SKM-1 treated with dmso at 0.1 percent for 144 hours (cell line): ENCODE results near the gene APLNR.

Experiments used
- DNase-seq: peaks from one replicate; lab custom pipeline; 2025; ENCODE audit not compliant: unreplicated experiment; lab: John Stamatoyannopoulos, UW

APLNR gene

DNA sequence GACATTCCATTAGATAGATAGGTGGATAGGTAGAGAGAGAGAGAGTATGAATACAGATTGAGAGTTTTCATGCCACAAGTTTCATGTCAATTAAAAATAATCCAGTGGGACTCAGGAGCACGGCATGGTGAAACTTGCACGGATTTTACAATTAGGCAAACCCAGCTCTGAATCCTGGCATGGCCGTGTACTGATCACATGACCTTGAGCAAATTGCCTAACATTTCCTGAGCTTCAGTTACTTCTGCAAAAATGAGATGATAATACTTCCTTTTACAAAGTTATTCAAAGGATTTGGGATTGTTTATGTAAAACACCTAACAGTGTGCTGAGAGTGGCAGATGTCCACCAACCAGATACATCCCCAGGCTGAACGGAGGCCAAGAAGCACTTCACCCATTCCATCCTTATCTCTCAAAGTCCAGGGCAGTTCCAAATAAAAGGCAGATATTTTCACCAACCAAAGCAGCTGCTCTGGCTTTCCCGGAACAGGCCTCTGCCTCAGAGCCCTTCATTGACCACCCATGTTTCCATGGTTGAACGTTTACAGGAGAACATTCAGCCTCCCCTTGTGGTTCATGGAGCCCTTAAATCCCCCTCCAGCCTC is 17.9 kb downstream of the APLNR start:
- peak; percentile 22 for DNase-seq

DNA sequence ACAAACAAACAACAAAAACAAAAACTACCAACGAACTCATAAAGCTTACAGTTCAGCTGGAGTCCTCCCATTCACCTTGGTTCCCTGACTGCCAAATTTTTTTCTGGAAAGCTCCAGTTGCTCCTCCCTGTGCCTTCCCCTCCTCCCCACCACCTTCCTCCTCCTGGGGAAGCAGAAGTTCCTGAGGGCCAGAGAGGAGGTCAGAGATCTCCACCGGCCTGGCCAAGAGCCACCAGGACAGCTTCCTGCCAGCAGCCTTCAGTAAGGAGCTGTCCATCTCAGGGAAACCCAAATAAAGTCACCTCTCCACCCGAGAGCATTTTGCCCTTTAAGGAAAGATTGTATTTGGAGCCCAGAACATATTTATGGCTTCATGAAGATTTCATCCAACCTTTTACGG is 20.0 kb downstream of the APLNR start:
- DNase-seq: no peak

DNA sequence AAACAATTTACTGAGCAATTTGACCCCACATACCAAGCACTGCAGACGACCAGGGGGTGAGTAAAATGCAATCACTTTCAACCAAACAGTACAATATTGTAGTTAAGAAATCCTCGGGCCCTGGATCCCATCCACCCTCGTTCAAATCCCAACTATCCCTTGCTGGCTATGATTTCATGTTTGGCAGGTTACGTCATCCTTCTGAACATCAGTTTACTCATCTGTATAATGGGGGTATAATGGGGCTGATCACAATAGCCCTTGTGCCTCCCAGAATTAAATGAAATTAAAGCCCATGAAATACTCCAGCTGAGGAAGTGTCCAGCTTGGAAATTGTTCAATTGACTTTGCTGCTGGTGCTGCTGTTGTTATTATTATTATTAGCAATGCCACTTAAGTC is 20.6 kb downstream of the APLNR start:
- DNase-seq: no peak

DNA sequence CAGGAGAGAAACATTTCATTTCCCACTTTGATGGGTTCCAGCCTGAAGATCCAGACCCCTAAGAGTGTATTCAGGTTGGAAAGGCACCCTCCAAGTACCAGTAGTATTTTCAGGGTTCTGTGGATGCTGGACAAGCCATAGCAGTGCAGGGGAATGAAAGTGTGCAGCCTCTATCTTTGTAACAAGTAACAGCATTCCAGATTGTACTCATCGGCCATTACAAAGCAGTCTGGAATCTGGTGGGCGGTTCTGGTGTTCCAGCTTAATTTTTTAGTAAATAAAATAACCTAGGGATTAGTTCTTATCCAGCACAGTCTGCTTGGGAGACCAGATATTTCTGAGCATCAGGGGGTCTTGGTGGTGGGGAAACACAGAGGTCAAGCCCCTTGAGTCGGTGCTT is 22.6 kb downstream of the APLNR start:
- DNase-seq: no peak

DNA sequence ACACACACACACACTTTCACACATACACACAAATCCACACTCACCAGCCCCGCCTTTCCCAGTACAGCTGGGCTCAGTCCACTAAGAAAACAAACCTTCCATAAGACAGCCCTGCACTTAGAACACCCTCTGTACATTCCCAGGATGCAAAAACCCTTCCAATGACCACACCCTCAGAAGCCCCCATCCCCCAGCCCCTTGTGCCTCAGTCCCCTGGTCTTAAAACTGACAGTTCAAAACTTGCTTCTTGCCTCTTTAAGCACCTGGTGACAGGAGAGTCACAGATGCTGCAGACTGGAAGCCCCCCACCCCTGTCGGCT is 23.0 kb downstream of the APLNR start:
- DNase-seq: no peak

DNA sequence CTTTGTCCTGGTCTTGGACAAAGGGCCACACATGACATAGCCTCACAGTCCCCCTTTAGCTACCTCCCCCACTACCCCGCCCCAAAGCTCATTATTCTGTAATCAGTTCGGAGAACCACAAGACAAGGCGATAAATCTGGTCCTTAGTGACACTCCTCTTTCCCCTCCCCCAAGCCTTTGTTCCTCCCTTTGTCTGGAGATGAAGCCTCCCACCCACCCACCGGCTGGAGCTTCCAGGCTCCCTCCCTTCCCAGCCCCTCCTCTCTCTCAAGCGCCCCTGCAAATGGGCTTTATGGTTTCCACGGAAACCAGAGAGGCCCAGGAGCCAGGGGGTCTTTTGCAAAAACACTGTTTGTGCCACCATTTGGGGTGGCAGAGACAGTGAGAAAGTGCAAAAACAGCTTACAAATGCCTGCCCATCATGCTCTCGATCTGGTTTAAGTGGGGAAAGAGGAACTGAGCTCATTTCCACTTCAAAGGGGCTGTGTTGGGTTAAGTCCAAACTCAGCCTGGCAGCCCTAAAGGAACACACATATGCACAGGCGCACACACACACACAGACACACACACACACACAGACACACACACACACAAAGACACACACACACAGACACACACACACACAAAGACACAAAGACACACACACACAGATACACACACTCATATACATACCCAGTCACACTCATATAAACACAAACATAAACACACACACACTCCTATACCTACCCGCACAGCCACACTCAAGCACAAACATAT is 23.5 kb downstream of the APLNR start:
- no peak for DNase-seq

DNA sequence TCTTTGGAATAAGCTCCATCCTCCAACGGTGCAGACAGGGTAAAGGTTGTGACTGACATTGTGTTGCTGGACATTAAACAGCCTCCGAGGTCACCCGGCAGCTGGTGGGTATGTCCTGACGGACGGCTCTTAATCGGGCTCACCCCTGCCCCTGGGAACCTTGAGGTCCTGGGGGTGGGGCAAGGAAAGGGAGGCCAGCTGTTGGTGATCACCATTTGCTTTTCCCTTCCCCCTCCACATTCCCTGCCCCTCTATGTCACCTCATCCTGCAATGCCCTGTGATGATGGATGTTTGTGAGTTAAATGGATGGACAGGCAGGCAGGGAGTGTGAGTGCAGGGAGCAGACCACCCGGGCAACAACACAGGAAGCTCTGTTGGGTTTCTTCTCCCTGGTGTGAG is 26.3 kb downstream of the APLNR start:
- DNase-seq: no peak

DNA sequence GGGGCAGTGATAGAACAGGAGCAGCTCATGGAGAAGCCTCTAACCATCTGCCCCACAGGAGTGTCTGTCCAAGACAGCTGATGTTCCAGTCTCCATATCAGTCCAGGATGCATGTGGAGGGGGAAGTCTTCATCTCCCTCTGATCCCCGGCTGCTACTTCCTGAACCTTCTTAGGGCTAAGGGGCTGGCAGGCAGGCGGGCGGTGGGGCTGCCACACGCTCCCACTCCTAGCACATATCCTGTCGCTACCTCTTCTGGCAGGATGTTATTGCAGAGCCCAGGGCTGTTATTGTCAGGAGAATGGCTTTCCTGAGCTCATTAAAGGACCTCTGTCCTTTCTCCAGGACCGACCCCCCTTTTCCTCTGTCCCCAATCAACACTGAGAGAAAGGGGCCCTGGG is 29.9 kb downstream of the APLNR start:
- DNase-seq: no peak

DNA sequence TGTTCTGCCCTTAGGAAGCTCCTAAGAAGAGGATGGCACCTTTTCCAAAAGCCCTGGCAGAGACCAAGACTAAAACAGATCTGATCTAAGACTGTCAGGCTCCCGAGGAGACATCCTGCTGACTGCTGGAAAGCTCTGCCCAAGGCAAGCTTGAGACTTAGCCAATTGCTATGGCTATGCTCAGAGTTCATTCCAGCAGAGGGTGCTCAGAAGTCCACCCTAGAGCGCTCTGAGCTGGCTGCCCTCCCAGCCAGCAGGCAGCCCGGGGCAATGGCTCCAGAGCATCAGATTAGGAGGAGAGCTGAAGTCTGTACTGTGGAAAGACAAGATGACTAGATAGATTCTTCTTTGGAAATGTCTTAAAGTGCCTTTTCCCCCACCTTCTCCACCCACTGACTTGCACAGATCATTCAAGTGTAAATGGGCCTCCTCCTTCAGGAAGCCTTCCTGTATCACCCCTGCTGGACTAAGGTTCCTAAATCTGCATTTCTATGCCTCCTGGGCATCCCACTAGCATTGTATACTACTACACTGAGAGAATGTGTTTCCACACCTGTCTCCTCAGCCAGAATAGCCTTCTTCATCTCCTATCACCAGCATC is 31.9 kb downstream of the APLNR start:
- no peak for DNase-seq

DNA sequence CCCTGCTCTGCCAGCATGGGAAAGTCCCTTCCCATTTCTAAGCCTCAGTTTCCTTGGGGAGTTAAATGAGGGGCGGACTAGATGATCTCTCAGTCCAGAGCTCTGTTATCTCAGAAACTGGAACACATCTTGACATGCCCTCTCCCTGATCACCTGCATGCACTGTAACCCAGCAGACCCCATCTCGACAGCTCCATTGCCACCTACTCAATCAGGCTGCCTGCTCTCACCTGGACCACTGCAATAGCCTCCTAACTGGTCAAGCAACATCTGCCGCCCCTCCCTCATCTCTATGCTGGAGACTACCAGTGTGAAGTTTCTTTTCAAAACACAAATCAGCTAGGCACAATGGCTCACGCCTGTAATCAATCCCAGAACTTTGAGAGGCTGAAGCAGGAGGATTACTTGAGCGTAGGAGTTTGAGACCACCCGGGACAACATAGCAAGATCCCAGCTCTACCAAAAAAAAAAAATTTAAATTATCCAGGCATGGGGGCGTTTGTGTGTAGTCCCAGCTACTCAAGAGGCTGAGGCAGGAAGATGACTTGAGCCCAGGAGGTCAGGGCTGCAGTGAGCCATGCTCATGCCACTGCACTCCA is 33.1 kb downstream of the APLNR start:
- DNase-seq: no peak

DNA sequence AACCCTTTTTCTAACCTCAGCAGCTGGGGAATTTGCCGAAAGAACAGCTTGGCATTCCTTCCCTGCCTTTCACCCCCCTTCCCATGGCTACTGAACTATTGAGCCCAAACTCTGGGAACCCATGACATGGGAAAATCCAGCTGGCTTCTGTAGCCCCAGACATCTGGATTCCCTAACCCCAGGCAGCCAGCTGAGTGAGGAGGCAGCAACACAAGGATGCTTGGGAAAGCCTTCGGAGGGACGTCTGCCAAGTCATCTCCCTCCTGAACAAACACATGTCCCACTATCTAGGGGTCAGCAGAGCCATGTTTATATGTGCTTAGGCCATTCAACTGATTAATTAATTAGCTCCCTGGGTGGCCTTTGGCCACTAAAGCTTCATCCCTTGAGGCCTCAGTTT is 33.7 kb downstream of the APLNR start:
- DNase-seq: no peak

DNA sequence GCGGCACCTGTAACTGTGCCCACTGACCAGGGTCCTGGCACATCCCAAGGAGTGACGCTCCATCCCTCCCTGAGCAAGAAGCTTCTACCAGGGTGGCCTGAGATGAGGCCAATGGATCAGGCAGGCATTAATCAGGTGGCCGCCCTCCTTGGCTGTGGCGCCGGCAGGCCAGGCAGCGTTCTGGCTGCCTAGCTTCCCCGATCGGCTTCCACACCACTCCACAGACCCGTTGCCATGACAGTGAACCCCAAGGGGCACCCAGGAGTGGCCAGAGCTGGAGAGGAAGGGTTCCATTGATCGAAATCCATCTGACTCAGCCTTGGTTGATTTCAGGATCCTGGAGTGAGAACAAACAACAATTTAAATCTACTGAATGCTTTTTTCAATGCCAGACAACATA is 34.8 kb downstream of the APLNR start:
- DNase-seq: no peak

DNA sequence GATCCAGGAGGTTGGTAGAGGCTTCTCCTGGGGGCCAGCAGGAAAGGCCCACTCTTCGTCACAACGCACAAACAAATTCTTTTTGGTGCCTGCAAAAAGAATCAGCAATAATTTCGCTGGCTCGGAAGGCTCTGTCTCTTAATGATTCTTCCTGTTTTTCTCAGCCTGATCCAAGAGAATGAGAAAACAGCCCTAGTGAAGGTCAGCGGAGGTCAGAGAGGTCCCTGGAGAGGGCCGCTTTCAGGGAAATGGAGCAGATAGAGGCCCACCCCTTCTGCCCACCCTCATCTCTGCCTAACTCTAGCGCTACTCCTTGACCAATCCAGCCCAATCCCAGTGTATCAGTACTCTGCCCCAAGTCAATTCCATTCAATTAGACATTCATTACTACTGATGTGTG is 36.1 kb downstream of the APLNR start:
- no peak for DNase-seq

DNA sequence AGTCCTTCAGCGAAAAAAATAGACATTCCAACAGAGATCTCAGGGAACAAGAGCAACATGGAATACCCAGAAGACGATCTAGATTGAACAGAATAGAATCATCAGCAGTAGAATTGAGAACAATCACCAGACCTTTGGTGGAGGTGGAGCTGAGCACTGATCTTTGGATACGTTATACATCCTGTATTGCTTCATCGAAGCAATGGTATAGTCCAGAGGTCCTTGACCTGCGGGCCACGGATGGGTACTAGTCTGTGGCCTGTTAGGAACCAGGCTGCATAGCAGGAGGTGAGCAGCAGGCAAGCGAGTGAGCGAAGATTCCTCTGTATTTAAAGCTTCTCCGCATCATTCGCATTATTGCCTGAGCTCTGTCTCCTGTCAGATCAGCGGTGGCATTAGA is 37.7 kb downstream of the APLNR start:
- no peak for DNase-seq

DNA sequence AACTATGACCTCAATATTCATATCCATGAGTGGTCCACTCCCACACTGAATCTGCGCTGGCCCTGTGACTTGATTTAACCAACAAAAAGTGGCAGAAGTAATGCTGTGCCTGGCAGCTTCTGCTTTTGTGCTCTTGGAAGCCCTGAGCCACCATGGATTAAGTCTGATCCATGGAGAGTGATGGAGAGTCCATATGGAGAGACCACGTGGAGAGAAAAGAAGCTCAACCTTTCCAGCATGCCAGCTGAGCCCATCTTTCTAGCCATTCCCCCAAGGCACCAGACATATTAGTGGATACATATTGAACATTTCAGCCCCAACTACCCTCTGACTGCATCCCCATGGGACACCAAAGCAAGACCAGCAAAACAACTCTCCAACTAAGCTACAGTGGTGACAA is 39.3 kb downstream of the APLNR start:
- DNase-seq: no peak

DNA sequence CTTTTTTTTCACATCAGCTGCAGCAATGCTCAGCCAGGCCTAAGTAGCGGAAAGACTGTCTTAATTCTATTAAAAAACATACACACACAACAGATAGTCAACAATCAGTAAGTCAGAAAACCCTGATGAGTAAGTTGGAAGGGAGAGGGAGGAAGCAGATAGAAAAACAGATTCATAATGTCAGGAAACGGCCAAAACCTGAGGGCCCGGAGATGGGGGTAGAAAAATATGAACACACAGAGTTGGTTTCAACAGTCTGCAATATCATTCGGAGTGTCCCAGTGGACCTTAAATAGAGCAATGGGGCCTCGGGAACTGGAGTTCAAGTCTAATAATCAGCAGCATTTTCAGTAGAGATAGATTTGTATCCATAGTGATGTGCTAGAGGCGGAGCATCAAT is 40.5 kb downstream of the APLNR start:
- no peak for DNase-seq

DNA sequence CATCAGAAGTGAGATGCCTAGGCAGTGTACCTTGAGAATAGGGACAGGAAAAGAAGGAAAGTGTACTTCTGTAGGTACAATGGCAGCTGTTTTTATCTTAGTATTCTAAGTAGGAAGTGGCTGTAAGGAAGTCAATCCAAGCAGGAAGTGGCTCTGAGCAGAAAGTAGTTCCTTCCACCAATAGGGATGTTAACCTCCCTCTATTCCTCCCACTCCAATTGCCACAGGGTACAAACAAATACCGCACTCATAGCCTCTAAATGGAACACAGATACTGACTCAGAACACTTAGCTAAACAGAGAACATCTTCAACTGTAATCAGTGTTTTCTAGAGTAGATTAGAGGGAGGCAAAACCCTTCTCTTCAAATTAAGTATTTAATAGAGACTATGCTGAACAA is 44.7 kb downstream of the APLNR start:
- DNase-seq: no peak

DNA sequence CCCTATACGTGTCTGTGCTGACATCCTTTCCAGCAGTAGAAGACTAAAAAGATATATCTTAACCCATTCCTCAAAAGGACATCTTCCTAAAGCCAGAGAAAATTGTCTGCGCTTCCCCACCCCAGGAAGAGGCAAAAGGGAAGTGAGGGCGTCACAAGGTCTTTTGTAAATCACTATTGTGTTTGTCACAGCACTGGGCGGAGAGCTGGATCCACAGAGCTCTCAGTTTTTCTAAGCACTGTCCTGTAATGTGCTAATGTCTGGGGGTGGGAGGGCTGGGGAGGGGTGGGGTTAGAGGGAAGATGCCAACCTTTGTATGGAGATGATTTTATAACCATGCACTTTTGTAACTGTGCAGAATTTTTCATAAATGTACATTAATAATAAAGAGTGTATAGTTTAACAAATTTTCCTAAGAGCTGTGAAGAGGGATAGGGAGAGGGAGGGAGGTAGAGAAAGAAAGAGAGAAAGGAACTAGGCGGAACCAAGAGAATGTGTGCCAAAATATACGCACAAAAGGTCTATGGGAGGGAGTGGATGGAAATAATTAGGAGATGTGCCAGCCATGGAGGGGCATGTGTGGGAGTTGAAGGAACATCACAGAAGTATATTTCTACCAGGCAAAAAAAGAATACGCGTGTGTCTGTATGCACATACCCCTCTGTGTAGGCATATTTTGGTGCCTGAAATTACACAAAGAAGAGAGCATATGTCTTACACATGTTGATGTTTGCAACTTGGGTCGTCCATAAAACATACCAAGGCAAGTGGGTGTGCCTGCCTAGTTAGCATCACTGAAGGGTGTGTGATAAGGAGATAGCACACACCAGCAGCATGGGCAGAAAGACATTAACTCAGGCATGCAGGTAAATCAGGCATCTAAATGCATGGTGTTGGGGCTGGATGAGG is 45.5 kb downstream of the APLNR start:
- no peak for DNase-seq

DNA sequence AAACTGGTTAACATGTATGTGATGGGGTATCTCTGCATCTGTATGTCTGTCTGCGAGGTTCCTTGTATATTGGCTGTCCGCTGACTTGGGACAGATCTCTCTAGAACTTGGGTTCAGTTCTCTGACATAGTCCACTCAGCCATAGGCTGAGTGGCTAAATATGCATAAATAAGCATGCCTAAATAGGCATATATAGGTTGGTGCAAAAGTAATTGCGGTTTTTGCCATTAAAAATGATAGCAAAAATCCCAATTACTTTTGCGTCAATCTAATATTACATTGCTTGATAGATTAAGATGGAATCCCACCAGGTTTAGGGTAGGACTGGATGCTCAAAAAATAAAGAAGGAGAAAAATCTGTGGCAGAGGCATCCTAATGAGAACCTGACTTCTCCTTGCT is 46.5 kb downstream of the APLNR start:
- no peak for DNase-seq
